Uterus (tissue), 4 donors: ENCODE results near the gene ABCG1. TPM values are rescaled to one million over a fixed set of nuclear protein-coding genes. Genes with fewer than 3 reads are reported as not detected.

Experiments used
- DNase-seq, 2 donors: peaks; one replicate each; pipeline ENCODE4 v3.0.0-alpha.2; 2019 to 2020
- H3K27ac ChIP-seq, 2 donors: fragments of 200-600 bp; sonication (generic); 1 replicate in 1 of 2; 2 replicates in 1 of 2; pipeline ENCODE4 v1.5.1; 2016 to 2018
- H3K27me3 ChIP-seq, 2 donors: fragments of 200-600 bp; sonication (generic); one replicate each; pipeline ENCODE4 v1.5.1; 2018 to 2019; ENCODE audit warnings: control low read depth in 1 of 2
- H3K36me3 ChIP-seq, 2 donors: fragments of 200-600 bp; sonication (generic); one replicate each; pipeline ENCODE4 v1.5.1; 2019; ENCODE audit warnings: control low read depth in 1 of 2
- H3K4me1 ChIP-seq, 2 donors: fragments of 200-600 bp; sonication (generic); one replicate each; pipeline ENCODE4 v1.5.1; 2018 to 2019; ENCODE audit warnings: control low read depth in 1 of 2
- H3K4me3 ChIP-seq, 2 donors: fragments of 200-600 bp; sonication (generic); 1 replicate in 1 of 2; 2 replicates in 1 of 2; pipeline ENCODE4 v1.5.1; 2018 to 2019; ENCODE audit warnings: mild to moderate bottlenecking in 1 of 2
- H3K9me3 ChIP-seq, 2 donors: fragments of 200-600 bp; sonication (generic); one replicate each; pipeline ENCODE4 v1.5.1; 2019; ENCODE audit warnings: control low read depth in 1 of 2
- CTCF ChIP-seq, 4 experiments: fragments of 200-600 bp in 2 of 4; fragments of 450-650 bp in 2 of 4; sonication (generic) in 2 of 4; IDR thresholded peaks; one replicate each; pipeline ENCODE4 v1.5.1; 2016 to 2019; ENCODE audit warnings: antibody characterized with exemption in 4 of 4, mild to moderate bottlenecking in 2 of 4, moderate library complexity in 1 of 4
- POLR2A ChIP-seq, 2 donors: fragments of 450-650 bp; IDR thresholded peaks; one replicate each; pipeline ENCODE4 v1.6.1; 2016; ENCODE audit warnings: antibody characterized with exemption in 2 of 2, mild to moderate bottlenecking in 1 of 2, moderate library complexity in 1 of 2
- intact Hi-C: fragments of 100-400 bp; cut with DNase I; formaldehyde crosslinking; loops from one replicate; pipeline ENCODE4 v1.15.1; 2023; ENCODE audit warnings: low total_unique reads
- total RNA-seq, 4 donors: library from RNA; depleted of rRNA in 3 of 4; stranded (reverse); fragments of >200 nt in 3 of 4; gene quantifications; one replicate each; pipeline versions ENCODE4 v1.1.0 to v1.2.4, GENCODE V29; 2014 to 2023
- donor health status: DM: yes; HTN: yes; CAD: no.

Gene ABCG1
- total RNA-seq, 4 donors from 2014 or later = 11.8 to 51.7 (median 18.4) TPM

- H3K4me1 ChIP-seq = no peaks in the 10 kb centered on the region
- DNase-seq = no peak
- intact Hi-C loops = no loop called here
- no peaks in the 10 kb centered on the region for H3K27me3 ChIP-seq
- no peaks in the 10 kb centered on the region for H3K36me3 ChIP-seq
- H3K4me3 ChIP-seq = no peak overlapping the region
- no peak for TF ChIP-seq POLR2A (IDR thresholded peaks at IDR 0.05)
- no peak for TF ChIP-seq CTCF (IDR thresholded peaks at IDR 0.05)
- H3K27ac ChIP-seq = no peak overlapping the region
- no peaks in the 10 kb centered on the region for H3K9me3 ChIP-seq
Observed at GRCh38 chr21:42203936-42204335, 15.0 kb upstream of the ABCG1 start.

GRCh38 chr21:42207426-42207825, 11.5 kb upstream of the ABCG1 start:
- no peaks in the 10 kb centered on the region for H3K9me3 ChIP-seq
- H3K27me3 ChIP-seq = no peaks in the 10 kb centered on the region
- TF ChIP-seq CTCF (IDR thresholded peaks at IDR 0.05) (no peak), POLR2A (IDR thresholded peaks at IDR 0.05) (no peak)
- H3K4me1 ChIP-seq = no peaks in the 10 kb centered on the region
- no peak for DNase-seq
- no peaks in the 10 kb centered on the region for H3K36me3 ChIP-seq
- no peak overlapping the region for H3K27ac ChIP-seq
- H3K4me3 ChIP-seq = no peak overlapping the region
- intact Hi-C loops = no loop called here

GRCh38 chr21:42208036-42208435, 10.9 kb upstream of the ABCG1 start:
- no peak overlapping the region for H3K4me3 ChIP-seq
- TF ChIP-seq POLR2A (IDR thresholded peaks at IDR 0.05) = no peak
- TF ChIP-seq CTCF (IDR thresholded peaks at IDR 0.05) = no peak
- H3K36me3 ChIP-seq = no peaks in the 10 kb centered on the region
- no peaks in the 10 kb centered on the region for H3K4me1 ChIP-seq
- no peaks in the 10 kb centered on the region for H3K27me3 ChIP-seq
- DNase-seq = no peak
- H3K9me3 ChIP-seq = no peaks in the 10 kb centered on the region
- intact Hi-C loops = no loop called here
- no peak overlapping the region for H3K27ac ChIP-seq

GRCh38 chr21:42208801-42209490, 10.0 kb upstream of the ABCG1 start:
- Histone ChIP-seq H3K4me3 (no peak overlapping the region), H3K27me3 (no peaks in the 10 kb centered on the region), H3K9me3 (no peaks in the 10 kb centered on the region), H3K36me3 (no peaks in the 10 kb centered on the region), H3K4me1 (no peaks in the 10 kb centered on the region), H3K27ac (no peak overlapping the region)
- TF ChIP-seq CTCF (IDR thresholded peaks at IDR 0.05) = no peak
- no peak for TF ChIP-seq POLR2A (IDR thresholded peaks at IDR 0.05)
- intact Hi-C loops = no loop called here
- no peak for DNase-seq

- DNase-seq = no peak
- Histone ChIP-seq H3K4me3 (no peak overlapping the region), H3K27me3 (no peaks in the 10 kb centered on the region), H3K27ac (no peak overlapping the region), H3K4me1 (no peaks in the 10 kb centered on the region), H3K36me3 (no peaks in the 10 kb centered on the region), H3K9me3 (no peaks in the 10 kb centered on the region)
- no peak for TF ChIP-seq CTCF (IDR thresholded peaks at IDR 0.05)
- intact Hi-C loops = no loop called here
Observed at GRCh38 chr21:42209801-42210479, 9.0 kb upstream of the ABCG1 start.
